Activated CD8-positive, alpha-beta T cell treated with anti-CD3 and anti-CD28 coated beads for 36 hours (primary cell): Measurements from ENCODE around the gene CFAP299. TPM values are rescaled to one million over a fixed set of nuclear protein-coding genes. Genes with fewer than 3 reads are reported as not detected.

Source experiments
- ATAC-seq: fragments of 200-7000 bp; cut with Tn5 transposase; one replicate; pipeline ENCODE4 v1.10.0; 2021; ENCODE audit warnings: mild to moderate bottlenecking, moderate library complexity
- CTCF ChIA-PET: fragments of 350-600 bp; sonication (Branson Sonifier 250); formaldehyde crosslinking; loops from one replicate; lab custom pipeline; 2021; ENCODE audit warnings: antibody characterized with exemption; lab: Charles Lee
- POLR2A ChIA-PET: fragments of 350-600 bp; sonication (Branson Sonifier 250); formaldehyde crosslinking; loops from one replicate; lab custom pipeline; 2021; ENCODE audit warnings: antibody characterized with exemption; lab: Charles Lee
- DNase-seq: peaks from one replicate; pipeline ENCODE4 v3.0.0-alpha.2; 2020
- H3K27ac Mint-ChIP-seq: one replicate; pipeline ENCODE4 v1.8.0; 2021; ENCODE audit warnings: mild to moderate bottlenecking, mixed read lengths
- H3K27me3 Mint-ChIP-seq: one replicate; pipeline ENCODE4 v1.8.0; 2021; ENCODE audit warnings: mixed read lengths
- H3K36me3 Mint-ChIP-seq: one replicate; pipeline ENCODE4 v1.8.0; 2021; ENCODE audit warnings: low read depth, mixed read lengths
- H3K4me1 Mint-ChIP-seq: one replicate; pipeline ENCODE4 v1.8.0; 2021; ENCODE audit warnings: low read depth, mixed read lengths
- H3K4me3 Mint-ChIP-seq: one replicate; pipeline ENCODE4 v1.8.0; 2021; ENCODE audit warnings: mild to moderate bottlenecking, moderate library complexity, mixed read lengths
- H3K9me3 Mint-ChIP-seq: one replicate; pipeline ENCODE4 v1.8.0; 2021; ENCODE audit warnings: mixed read lengths
- intact Hi-C: fragments of 100-400 bp; cut with micrococcal nuclease; formaldehyde crosslinking; loops from one replicate; pipeline ENCODE4 v1.10.0; 2022
- total RNA-seq, 2 experiments: library from RNA; stranded (reverse); gene quantifications; one replicate each; pipeline ENCODE4 v1.2.3, GENCODE V29; 2021
- TF ChIP-seq, protein P1 (sequence below): fragments of 200-600 bp; IDR thresholded peaks from one replicate; pipeline ENCODE4 v1.8.0; 2022; ENCODE audit warnings: antibody characterized with exemption, mild to moderate bottlenecking

The CFAP299 gene
- total RNA-seq, 2 experiments from 2014 or later: not detected

- DNase-seq (no peak), ATAC-seq (no peak)
- POLR2A ChIA-PET: no interaction called here
- H3K36me3 Mint-ChIP-seq: no peaks in the 10 kb centered on the region
- TF ChIP-seq, protein P1, sequence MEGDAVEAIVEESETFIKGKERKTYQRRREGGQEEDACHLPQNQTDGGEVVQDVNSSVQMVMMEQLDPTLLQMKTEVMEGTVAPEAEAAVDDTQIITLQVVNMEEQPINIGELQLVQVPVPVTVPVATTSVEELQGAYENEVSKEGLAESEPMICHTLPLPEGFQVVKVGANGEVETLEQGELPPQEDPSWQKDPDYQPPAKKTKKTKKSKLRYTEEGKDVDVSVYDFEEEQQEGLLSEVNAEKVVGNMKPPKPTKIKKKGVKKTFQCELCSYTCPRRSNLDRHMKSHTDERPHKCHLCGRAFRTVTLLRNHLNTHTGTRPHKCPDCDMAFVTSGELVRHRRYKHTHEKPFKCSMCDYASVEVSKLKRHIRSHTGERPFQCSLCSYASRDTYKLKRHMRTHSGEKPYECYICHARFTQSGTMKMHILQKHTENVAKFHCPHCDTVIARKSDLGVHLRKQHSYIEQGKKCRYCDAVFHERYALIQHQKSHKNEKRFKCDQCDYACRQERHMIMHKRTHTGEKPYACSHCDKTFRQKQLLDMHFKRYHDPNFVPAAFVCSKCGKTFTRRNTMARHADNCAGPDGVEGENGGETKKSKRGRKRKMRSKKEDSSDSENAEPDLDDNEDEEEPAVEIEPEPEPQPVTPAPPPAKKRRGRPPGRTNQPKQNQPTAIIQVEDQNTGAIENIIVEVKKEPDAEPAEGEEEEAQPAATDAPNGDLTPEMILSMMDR: no peak
- no peak overlapping the region for H3K27ac Mint-ChIP-seq
- H3K4me3 Mint-ChIP-seq: no peak overlapping the region
- H3K9me3 Mint-ChIP-seq: no peaks in the 10 kb centered on the region
- no peaks in the 10 kb centered on the region for H3K27me3 Mint-ChIP-seq
- intact Hi-C loops: no loop called here
- H3K4me1 Mint-ChIP-seq: peaks cover 7% of the 10 kb centered on the region
- CTCF ChIA-PET: interaction anchor here (1.3 kb wide), 1 partner anchor 649 kb away, joined by 3 read pairs; no protein-coding TSS in a partner anchor
Observed at GRCh38 chr4:80390178-80390577, 54.6 kb downstream of the CFAP299 start.

GRCh38 chr4:80393246-80393969 lies 57.9 kb downstream of the CFAP299 start:
- ATAC-seq: peak; percentile 93
- POLR2A ChIA-PET: no interaction called here
- peak; percentile 42 for DNase-seq
- intact Hi-C loops: no loop called here
- H3K27me3 Mint-ChIP-seq: no peaks in the 10 kb centered on the region
- TF ChIP-seq, protein P1: no peak
- H3K27ac Mint-ChIP-seq: peak overlapping the region; percentile 52
- peaks cover 7% of the 10 kb centered on the region for H3K4me1 Mint-ChIP-seq
- no peak overlapping the region for H3K4me3 Mint-ChIP-seq
- CTCF ChIA-PET: interaction anchor here (1.0 kb wide), 1 partner anchor 28 kb away, joined by 4 read pairs; no protein-coding TSS in a partner anchor
- no peaks in the 10 kb centered on the region for H3K9me3 Mint-ChIP-seq
- H3K36me3 Mint-ChIP-seq: no peaks in the 10 kb centered on the region

DNA sequence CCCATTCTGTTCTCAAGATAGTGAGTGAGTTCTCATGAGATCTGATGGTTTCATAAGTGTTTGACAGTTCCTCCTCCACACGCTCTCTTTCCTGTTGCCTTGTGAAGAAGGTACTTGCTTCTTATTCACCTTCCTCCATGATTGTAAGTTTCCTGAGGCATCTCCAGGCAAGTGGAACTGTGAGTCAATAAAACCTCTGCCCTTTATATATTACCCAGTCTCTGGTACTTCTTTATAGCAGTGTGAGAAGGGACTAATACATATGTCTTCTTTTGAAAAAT lies 58.4 kb downstream of the CFAP299 start:
- intact Hi-C loops: no loop called here
- H3K4me1 Mint-ChIP-seq: peaks cover 7% of the 10 kb centered on the region
- H3K27me3 Mint-ChIP-seq: no peaks in the 10 kb centered on the region
- H3K36me3 Mint-ChIP-seq: no peaks in the 10 kb centered on the region
- TF ChIP-seq, protein P1: no peak
- ATAC-seq (peak; percentile 52), DNase-seq (no peak)
- CTCF ChIA-PET: no interaction called here
- no peak overlapping the region for H3K27ac Mint-ChIP-seq
- POLR2A ChIA-PET: no interaction called here
- H3K9me3 Mint-ChIP-seq: no peaks in the 10 kb centered on the region
- no peak overlapping the region for H3K4me3 Mint-ChIP-seq

DNA sequence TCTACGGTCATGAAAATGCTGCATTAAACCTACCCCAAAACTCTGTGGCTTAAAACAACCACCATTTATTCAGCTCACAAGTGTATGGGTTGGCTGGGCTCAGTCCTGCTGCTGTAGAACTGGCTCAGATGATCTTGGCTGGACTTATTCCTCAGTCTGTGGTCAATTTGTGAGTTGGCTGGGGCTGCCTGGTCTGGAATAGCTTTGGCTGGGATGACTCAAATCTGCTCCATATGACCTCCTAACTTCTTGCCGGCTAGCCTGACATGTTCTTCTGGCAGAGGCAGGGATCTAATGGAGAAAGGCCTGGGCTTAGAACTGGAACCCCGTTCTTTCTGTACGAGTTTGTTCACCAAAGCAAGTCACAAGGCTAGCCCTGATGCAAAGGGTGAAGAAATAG lies 71.7 kb downstream of the CFAP299 start:
- intact Hi-C loops: no loop called here
- no peak overlapping the region for H3K27ac Mint-ChIP-seq
- TF ChIP-seq, protein P1: no peak
- DNase-seq (no peak), ATAC-seq (no peak)
- no peak overlapping the region for H3K4me3 Mint-ChIP-seq
- ChIA-PET POLR2A (no interaction called here), CTCF (no interaction called here)
- no peaks in the 10 kb centered on the region for H3K4me1 Mint-ChIP-seq
- H3K9me3 Mint-ChIP-seq: peaks cover 2% of the 10 kb centered on the region
- H3K27me3 Mint-ChIP-seq: no peaks in the 10 kb centered on the region
- no peaks in the 10 kb centered on the region for H3K36me3 Mint-ChIP-seq

DNA sequence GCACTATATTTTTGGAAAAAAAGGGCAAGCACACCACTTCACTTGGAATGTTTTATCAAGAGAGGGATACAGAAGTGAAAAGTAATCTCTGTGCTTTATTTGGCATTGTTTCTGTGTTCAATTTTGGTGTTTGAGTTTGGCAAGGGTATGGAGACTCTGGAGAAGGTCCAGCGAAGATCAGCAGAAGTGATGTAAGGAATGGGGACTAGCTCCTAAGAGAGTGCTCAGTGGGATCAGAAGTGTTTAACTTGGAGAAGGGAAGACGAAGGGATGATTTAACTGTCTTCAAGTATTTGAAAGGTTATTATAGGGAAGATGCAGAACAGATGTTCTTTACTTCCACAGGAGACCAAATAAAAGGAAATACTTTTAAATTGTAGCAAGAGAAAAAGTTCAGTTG lies 74.3 kb downstream of the CFAP299 start:
- intact Hi-C loops: no loop called here
- TF ChIP-seq, protein P1: no peak
- no peak for DNase-seq
- no peaks in the 10 kb centered on the region for H3K27me3 Mint-ChIP-seq
- no peak for ATAC-seq
- no peak overlapping the region for H3K4me3 Mint-ChIP-seq
- no peaks in the 10 kb centered on the region for H3K36me3 Mint-ChIP-seq
- H3K9me3 Mint-ChIP-seq: no peaks in the 10 kb centered on the region
- CTCF ChIA-PET: no interaction called here
- POLR2A ChIA-PET: no interaction called here
- no peak overlapping the region for H3K27ac Mint-ChIP-seq
- H3K4me1 Mint-ChIP-seq: no peaks in the 10 kb centered on the region
